ENCODE results near the gene BTBD9.
A peak's percentile ranks its signal among the peaks of the same experiment; 100 is the strongest.

Gene BTBD9

DNA sequence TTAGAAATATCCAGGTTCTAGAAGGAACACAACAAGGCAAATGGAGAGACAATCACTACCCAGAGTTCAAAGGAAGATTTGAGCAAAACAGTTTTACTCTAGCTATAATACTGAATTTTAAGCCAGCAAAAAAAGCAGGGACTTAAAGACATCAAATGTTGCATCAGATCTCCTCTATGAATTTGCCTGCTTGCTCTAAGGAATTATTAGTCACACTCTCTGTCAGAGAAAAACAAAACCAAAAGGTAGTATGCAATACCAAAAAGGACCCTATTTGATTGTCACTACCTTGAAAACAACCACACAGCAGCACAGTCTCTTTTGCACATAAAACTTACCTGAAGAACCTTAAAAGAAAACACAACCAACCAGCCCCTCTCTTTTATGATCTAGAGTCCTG, 46.3 kb downstream of the BTBD9 start:
- no peak for DNase-seq

DNA sequence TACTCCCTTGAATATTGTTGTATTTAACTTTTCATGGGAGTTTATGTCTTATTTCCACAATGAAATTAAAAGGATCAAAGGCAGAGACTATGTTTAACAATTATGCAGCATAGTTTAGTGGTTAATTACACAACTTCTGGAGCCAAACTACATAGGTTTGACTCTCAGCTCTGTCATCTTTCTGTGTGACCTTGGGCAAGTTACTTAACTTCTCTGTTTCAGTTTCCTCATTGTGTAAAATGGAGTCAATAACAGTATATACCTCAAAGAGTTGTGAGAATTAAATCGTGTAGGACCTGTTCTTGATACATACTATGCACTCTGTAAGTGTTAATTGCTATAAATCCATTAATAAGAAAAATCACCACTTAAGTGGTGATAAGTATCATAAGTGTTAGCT, 48.3 kb downstream of the BTBD9 start:
- DNase-seq = no peak

DNA sequence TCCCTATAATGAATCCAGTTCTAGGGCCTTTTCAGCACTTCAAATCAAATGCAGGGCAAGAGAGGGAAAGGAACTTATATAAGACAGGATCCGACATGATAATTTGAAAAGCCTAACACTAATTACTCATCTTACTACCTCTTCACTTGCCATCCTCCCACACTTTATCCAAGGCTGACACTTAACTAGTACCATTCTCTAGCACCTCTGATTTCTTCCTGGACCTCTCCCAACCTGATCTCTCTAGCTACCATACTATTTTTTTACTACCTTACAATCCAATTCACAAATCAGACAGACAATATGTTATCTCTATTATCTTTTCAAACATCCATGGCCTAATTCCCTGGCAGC, 50.4 kb downstream of the BTBD9 start:
- DNase-seq = no peak

DNA sequence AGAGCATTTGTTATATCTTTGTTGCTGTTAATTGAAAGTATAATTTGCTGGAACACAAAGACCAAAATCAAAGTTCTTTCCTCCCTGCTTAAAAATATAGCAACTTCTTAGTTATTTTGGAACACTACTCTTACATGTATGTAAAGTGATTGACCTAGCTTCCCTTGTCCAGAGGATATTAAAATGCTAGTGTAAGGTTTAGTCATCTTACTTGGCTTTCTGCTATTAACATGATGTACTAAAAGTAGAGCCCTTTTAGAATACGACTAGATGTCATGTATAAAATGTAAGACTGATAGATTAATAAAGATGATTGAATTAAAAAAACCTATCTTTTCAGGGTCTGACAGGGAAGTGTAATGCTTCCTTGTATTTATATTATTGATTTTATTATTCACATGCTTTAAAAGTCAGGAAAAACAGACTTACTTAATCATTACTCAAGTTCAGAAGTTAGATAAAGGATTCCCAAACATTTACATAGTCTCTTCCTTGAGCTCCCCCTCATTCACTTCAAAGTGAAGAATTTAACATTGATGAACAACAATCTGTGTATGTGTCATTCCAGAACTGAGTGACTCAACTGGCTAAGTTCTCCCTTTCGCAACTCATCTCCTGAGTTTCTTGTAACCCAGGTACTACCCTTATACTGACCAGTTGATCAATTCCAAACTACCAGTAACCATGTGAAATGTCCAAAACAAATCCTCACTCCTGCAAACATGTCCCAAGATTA, 50.9 kb downstream of the BTBD9 start:
- DNase-seq = no peak

DNA sequence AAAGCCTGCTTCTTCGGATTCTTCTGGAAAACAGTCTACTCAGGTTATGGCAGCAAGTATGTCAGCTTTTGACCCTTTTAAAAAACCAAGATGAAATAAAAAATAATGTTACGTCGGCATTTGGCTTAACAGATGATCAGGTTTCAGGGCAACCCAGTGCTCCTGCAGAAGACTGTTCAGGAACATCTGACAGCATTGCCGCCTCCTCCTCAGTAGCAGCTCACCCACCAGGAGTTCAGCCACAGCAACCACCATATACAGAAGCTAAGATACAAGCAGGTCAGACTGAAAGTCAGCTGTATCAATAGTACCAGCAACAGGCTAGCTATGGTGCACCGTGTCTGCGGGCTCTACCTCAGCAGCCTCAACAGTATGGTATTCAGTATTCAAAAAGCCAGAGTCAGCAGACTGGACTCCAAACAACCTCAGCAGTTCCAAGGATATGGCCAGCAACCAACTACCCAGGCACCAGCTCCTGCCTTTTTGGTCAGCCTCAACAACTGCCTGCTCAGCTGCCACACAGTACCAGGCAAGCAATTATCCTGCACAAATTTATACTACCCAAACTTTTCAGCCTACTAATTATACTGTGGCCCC, 51.9 kb downstream of the BTBD9 start:
- DNase-seq = no peak

DNA sequence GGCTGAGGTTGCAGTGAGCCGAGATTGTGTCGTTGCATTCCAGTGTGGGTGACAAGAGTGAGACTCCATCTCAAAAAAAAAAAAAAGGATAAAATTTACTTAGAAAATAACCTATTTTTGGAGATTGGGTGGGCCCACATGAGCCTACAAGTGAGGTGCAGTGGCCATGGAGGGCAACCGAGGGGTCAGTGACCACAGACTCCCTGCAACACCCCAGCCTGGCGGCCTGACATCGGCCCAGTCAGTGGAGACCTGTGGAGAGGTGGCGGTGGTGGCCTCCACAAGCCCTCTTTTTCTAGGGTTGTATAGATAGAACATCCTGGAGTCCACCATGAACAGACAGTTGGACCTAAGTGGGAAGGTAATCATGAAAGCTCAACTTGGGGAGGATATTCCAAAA, 52.7 kb downstream of the BTBD9 start:
- no peak for DNase-seq

DNA sequence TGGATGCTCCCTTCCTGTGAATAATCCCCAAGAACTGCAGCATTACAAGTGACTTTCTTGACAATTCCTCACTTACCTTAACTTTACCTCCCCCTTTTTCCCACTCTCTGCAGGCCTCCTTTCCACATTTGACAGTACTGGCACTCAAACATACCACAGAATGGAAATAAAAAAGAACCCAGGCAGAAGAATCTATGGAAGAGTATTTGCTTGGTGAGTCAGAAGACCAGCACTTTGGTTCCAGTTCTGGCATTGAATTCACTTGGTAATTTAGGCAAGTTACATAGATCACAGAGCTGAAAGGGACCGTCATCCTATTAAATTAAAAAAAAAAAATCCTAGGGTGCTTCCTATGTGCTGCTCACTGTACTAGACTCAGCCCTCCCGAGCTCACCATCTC, 55.0 kb downstream of the BTBD9 start:
- DNase-seq = no peak

DNA sequence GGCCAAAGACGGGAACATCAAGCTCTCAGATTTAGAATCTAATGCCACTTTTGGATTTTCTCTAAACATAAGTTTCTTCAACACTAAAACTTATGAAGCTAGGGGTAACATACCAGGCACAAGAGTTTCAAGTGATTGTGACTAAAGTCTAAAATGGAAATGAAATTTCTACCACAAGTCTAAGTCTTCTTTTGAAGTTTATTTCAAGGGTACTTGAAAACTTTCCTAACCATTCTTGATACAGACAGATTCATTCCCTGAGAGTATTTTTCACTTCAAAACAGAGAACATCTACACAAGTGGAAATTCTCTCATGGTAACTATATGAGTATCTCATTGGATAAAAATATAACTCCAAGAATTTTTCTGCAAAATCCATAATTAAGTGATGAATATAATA, 56.2 kb downstream of the BTBD9 start:
- DNase-seq = no peak

DNA sequence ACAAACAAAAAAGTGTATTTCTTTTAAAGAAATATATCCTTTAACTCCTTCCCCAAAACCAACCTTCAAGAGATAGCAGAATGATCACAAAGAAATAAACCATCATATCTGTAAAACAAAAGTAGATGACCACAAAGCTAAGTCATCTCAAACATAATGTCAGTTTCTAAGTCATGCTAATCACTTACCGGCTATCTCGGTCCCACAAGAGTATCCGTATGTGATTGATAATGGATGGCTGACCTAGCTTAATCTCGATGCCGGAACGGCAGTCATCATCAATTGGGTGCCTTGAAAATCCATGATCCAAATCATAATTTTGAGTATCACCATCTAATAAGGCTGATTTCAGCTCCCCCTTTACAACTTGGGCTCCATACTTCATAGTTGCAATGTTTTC, 59.7 kb downstream of the BTBD9 start:
- DNase-seq = no peak

DNA sequence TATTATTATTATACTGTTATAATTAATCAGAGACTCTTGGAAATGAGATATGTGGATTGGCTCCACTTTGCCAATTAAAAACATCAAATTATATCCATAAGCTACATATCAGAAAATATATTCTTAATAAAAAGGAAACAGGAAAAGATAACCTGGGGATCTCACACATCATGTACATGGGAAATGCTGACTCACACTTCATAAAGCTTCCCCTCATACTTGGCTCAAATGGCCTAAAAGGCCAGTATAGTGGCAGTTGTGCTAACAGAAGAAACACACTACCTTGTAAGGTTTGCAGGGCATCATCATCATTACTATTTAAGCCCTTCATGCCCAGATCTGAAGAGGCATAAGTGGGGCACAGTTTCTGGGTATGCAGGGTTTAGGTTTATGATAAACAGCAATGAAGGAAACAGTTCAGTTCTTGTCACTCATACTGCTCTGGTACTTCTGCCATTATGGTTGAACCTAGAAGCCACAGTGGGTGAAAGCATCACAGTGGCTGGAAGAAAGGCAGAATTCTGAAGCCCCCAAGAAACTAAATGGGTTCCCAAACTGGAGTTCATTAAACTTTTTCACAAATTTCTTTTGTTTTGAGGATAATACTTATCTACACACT, 60.6 kb downstream of the BTBD9 start:
- DNase-seq = no peak

DNA sequence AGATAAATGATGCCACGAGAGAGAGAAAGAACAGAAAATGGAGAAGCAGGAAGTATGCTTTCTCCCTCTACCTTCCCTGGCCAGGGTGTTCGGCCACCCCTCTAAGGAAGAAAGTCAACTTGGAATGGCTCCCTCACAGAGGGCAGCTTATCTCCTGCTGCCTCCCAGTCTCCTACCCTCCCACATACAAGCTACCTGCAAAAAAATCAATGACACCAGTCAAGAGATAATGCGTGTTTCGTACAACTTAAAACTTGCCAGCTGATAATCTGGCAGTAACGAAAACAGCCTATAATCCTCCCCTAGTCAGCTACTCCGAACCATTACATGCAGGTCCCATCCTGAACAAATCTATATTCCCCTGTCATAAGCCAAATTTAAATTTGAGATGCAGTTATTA, 61.7 kb downstream of the BTBD9 start:
- no peak for DNase-seq

DNA sequence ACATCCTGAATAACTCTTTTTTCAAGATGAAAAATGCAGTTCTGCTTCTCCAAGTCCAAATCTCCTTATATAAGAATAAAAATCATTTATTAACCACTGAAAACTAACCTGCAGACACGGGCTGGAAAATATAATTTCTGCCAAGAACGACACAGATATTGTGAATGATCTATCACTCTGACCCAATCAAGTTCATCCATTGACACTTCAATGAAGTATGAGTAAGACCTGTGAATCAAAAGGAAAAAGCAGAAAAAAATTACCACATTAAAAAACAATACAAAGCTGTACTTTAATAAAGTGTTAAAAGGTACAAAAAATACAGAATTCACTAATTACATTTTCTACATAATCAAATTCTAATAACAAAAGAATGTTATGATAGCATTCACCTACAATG, 62.2 kb downstream of the BTBD9 start:
- no peak for DNase-seq

DNA sequence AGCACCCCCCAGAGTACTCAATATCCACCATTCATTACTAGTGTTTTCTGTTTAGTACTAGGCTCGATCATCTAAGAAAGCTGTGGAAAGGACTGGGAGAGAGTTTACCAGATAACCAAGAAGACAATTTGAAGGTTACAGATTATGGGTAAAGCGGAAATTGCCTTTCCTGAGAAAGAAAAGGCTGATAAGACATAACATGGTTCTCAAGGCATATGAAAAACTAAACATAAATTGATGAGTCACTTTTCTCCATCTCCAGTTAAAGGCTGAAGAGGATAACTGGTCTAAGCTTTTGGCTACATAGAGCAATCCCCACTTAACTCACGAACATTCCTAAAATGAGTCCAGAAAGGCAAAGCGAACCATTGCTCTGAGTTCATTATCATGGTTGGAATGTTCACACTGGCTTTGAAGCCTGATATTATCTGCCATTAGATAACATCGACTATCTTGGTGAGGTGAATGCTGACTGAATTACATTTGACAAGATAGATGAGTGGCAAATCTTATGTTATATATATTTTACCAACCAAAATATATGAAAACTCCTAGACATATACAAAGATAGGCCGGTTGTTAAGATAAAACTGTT, 65.8 kb downstream of the BTBD9 start:
- no peak for DNase-seq

DNA sequence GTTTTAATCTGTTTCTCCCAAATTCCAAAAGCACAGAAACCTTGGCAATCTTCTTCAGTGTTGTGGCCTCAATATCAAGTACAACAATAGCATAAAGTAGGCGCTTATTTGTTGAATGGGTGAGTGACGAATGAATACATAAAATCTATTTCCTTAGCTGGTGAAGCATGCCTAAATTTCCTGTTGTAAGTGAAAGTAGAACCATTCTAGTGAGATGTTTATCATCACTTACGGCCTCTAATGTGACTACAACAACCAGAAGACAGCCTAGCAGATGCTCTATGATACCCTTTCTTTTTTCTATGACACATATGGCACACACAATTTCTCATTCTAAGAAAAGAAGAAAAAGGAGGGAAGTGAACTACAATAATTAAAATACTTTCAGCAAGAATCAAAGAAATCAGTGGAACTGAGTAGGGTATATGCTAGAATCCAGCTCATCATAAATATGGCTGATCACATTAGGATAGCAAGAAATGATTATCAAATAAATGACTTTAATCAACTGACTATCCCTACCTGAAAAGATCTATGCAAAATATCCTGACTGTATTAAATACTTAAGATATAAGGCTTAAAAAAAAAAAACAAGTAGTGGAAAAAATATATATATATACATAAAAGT, 67.4 kb downstream of the BTBD9 start:
- DNase-seq = peak in 1 of 2 experiments; percentile 9

DNA sequence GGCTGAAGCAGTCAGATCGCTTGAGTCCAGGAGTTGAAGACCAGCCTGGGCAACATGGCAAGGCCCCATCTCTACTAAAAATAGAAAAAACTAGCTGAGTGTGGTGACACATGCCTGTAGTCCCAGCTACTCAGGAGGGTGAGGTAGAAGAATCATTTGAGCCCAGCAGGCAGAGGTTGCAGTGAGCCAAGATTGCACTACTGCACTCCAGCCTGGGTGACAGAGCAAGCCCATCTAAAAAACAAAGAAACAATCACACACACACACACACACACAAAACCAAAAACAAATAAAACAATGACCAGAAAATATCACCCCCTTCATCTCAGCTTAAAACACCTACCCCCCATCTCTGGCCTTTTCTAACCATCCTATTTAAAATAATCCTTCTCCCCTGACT, 68.0 kb downstream of the BTBD9 start:
- DNase-seq = no peak

DNA sequence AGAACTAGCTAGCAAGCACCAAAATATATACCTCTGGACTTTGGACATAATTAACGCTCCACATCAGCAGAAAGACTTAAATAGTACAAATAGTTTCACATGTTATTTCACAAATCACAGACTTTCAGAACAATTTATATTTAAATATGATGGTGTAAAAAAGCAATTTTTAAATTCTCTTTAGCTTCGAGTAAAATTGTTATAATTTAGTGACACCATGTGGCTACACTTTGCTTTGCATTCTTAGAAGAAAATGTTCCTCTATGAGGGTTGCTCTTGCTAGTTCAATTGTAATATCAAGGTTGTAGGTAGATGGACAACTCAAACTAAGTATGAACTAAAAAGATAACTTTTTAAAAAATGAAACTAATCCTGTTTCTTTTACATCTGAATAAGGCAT, 69.0 kb downstream of the BTBD9 start:
- peak; percentile 21 to 45 for DNase-seq

DNA sequence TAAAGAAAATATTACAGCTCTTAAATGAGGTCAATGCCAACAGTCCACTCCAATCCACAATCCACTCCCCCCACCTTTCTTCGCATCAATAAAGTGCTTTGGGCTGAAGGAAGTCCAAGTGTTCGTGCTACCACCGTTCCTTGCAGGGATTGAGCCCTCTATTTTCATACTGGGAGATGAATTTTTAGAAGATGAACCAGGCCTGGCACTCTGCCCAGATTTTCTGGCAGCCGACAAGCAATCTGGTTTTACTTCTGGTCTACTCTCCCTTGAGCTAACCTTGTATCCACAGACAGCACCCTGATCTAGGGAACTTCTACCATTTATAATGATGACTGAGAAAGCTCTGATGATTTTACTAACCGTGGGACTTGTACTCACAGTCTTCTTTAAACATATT, 72.3 kb downstream of the BTBD9 start:
- DNase-seq = peak in 1 of 2 experiments; percentile 21

DNA sequence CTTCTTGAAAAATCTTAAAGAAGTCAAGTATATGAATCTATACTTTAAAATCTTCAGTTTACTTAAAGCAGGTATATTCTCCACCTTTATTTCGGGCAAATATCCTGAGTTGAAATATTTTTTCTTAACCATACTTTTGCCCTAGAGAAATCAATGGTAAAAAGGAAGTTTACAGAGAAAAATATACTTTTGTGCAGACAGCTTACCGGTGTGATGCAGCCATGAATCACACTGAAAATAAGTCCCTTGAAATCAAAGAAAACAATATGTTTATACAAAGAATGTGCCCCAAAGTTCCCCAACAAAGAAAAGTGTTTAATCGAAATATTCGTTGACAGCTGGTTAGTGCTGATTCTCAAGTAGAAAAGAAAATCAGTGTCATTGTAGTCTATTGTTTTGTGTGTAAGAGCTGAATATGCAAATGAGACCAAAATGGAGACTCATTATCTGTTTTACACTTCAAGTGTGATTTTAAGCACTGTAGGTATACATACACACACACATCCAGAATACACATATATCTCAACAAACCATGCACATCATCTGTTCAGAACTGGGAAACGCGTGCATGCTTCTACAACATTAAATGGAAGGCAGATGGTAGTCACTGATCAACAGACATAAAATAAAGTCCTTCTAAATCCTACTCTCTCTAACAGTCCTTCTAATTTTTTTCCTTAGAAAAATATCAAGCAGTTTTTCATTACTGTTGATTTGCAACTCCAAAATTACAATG, 73.3 kb downstream of the BTBD9 start:
- DNase-seq = no peak

DNA sequence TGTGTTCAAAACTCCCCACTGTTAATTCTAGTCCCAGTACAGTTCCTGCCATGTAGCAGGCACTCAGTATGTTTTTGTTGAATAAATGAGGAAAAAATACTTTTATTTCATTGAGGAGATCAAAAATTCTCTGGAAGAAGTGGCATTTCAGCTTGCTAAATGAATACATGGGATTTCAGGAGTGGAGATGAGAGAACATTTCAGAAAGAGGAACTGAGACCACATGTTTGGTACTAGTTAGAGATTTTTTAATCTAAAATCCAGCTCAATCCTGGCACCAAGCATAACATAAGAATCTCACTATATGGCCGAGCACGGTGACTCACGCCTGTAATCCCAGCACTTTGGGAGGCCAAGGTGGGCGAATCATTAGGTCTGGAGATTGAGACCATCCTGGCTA, 75.4 kb downstream of the BTBD9 start:
- no peak for DNase-seq

DNA sequence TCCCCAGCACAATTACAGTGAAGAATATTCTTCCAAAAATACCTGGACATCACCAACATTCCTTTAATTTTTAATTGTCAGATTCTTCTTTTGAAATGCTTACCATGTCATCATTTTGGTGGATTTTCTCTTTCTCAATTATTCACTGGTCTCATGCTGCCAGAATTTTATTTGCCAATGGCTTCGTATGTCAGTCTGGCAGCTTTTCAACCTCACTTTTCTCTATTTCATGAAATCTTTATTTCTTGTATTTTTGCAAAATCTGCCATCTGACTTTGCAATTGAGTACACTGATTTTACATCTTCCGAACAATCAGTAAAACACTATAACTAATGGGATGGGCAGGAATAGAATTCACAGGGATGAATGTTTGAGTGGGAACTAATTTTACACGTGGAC, 84.1 kb downstream of the BTBD9 start:
- DNase-seq = no peak

DNA sequence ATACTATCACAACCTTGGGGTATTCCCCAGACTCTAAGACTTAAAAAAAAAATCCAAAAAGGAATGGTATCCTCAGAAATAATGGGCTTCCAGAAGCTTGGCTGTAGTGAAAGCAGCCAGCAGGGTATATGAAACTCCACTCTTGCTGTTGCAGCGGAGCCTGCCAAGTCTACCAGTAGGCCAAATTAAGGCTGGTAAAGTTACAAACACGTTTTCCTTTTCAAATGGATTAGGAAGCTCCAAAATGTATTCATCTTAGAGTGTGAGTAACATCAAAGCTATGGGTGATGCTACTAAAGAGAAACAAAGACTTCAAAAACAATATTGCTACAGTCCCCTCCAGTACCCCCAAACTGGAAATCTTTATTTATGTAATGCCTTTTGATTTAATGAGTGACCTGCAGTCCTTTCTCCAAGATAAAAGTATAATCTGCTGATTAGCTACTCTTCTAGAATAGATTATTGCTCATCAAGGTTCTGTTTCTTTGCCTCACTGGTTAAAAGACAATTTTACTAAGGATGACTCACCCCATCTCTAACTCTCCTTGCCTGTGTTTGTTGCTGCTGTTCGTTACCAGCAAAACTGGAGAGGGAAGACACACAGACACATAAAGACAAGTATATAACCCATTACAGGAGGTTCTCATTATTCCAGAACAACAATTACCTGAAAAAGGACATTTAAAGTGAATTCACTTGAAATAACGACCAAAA, 84.9 kb downstream of the BTBD9 start:
- DNase-seq = no peak

DNA sequence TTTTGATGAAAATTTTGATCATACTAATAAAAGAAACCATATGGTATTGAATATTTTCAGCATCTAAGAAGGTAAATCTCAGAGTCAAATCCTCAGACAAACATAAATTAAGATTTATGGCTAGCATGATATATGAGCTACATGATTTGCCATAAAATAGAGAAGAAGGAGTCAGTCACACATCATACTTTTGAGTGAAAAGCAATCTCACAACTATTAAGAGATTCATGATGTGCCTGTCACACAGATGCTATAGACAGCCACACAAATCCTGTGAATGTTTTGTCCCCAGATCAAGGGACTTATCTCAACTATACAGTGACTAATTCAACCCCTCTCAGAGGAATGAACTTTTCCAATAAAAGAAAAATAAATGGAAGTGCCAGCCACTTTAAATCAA, 85.7 kb downstream of the BTBD9 start:
- no peak for DNase-seq

All from NCI-H526 (cell line).